GM12865 (cell line): Measurements from ENCODE around the gene PLA2G4A.

ENCODE experiments used
- DNase-seq: peaks from one replicate; pipeline ENCODE4 v3.0.0; 2010; ENCODE audit warnings: low read depth
- H3K4me3 ChIP-seq: 2 replicates; pipeline ENCODE4 v1.5.1; 2011; ENCODE audit warnings: mild to moderate bottlenecking, low read depth, low read length, control low read depth
- TF ChIP-seq, protein P1 (sequence below): IDR thresholded peaks from 2 replicates; pipeline ENCODE4 v1.5.1; 2011; ENCODE audit warnings: low read length, control low read depth, low read depth, inconsistent platforms; ENCODE audit not compliant: insufficient read depth; ENCODE audit errors: missing control alignments

Gene PLA2G4A

GRCh38 chr1:186977266-186977957 is 148.7 kb downstream of the PLA2G4A start:
- TF ChIP-seq, protein P1, sequence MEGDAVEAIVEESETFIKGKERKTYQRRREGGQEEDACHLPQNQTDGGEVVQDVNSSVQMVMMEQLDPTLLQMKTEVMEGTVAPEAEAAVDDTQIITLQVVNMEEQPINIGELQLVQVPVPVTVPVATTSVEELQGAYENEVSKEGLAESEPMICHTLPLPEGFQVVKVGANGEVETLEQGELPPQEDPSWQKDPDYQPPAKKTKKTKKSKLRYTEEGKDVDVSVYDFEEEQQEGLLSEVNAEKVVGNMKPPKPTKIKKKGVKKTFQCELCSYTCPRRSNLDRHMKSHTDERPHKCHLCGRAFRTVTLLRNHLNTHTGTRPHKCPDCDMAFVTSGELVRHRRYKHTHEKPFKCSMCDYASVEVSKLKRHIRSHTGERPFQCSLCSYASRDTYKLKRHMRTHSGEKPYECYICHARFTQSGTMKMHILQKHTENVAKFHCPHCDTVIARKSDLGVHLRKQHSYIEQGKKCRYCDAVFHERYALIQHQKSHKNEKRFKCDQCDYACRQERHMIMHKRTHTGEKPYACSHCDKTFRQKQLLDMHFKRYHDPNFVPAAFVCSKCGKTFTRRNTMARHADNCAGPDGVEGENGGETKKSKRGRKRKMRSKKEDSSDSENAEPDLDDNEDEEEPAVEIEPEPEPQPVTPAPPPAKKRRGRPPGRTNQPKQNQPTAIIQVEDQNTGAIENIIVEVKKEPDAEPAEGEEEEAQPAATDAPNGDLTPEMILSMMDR, result no peak
- DNase-seq, result no peak
- H3K4me3 ChIP-seq, result no peak overlapping the region

DNA sequence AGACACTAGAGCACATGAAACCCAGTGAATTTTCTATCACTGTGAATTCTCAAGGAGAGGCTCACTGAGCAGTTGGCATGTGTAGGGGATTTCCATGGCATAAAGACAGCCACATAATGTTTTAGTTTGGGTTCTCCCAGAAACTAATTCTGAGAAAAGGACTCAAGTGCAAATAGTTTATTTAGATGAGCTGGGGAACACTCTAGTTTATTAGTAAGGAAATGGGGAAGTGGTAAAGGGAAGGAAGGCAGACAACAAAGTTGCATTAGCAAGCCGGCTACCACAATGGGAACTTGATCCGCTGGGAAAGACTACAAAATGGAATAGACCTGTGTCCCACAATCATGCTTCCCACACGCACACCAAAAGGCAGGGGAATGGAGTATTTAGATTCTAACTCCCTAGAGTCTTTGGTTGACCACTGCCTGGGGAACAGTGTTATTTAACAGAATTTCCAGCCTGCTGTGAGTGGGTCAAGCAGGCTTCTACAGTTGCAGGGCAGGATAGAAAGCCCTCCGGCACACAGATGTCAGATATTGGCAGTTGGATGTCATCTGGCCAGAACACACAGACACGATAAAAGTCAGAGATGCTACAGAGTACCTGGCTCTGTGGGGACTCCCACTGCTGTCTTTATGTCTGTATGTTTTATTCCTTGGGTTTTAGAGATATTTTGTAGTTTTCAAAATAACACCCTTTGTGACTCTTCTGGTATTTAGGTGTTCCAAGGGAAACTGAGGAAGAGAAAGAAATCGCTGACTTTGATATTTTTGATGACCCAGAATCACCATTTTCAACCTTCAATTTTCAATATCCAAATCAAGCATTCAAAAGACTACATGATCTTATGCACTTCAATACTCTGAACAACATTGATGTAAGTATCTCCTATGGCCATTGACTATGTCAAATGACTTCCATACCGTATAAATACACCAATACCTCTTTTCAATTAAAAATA is 150.1 kb downstream of the PLA2G4A start:
- DNase-seq, result peak; percentile 26
- TF ChIP-seq, protein P1, result no peak

DNA sequence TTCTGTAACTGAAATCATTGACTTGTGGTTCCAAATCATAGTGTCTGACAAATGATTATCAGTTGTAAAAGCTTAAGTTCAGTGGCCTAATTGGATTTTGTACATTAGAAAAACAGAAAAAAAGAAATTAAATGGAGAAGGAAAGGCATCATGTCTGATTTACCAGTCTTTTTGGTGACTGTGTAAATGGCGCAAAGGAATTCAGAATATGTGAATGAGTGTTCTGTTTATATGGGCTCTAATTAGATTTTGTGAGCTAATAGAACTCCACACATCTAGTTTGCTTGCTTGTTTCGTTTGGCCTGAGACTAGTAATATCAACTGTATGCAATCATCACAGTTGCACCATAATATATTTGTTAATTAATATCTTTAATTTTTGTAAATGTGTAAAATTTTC is 151.7 kb downstream of the PLA2G4A start:
- no peak for DNase-seq
- H3K4me3 ChIP-seq, result no peak overlapping the region
- TF ChIP-seq, protein P1, result no peak

More for the DNA sequence above, 150.1 kb downstream of the PLA2G4A start:
- no peak overlapping the region for H3K4me3 ChIP-seq

- DNase-seq, result no peak
- H3K4me3 ChIP-seq, result no peak overlapping the region
- TF ChIP-seq, protein P1, result no peak
Observed at GRCh38 chr1:186982116-186982515, 153.4 kb downstream of the PLA2G4A start.

GRCh38 chr1:186983327-186983726 is 154.6 kb downstream of the PLA2G4A start:
- TF ChIP-seq, protein P1, result no peak
- no peak for DNase-seq
- no peak overlapping the region for H3K4me3 ChIP-seq

DNA sequence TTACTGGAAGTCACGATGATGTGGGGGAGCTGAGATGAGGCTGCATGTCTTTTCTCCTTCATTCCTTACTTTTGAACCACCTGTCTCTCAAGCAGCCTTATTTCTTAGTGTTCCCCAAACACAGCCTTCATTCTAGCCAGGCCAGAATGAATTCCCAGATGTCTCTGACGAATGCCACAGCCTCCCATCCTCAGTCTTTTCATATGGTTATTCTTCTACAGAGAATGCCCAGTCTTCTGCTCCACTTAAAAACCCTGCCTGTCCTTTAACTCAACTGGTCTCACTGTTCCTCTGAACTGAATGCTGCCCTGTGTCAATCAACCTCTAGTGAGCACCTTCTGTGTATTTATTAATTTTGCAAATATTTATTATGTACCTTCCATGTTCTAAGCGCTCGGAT is 156.2 kb downstream of the PLA2G4A start:
- H3K4me3 ChIP-seq, result no peak overlapping the region
- TF ChIP-seq, protein P1, result no peak
- DNase-seq, result no peak
